Duodenal mucosa (tissue), 2 donors: ENCODE measurements around the gene TTC28.

Experiments used
- H3K27ac ChIP-seq: one replicate; pipeline ENCODE4 v1.7.0; 2013; ENCODE audit warnings: low read depth, low read length
- H3K27me3 ChIP-seq, 2 donors: one replicate each; pipeline ENCODE4 v1.7.0; 2013; ENCODE audit warnings: low read length in 2 of 2, control low read depth in 1 of 2; ENCODE audit not compliant: insufficient read depth in 2 of 2, control insufficient read depth in 1 of 2
- H3K36me3 ChIP-seq, 2 donors: one replicate each; pipeline ENCODE4 v1.7.0; 2013; ENCODE audit warnings: low read length in 2 of 2, control low read depth in 1 of 2; ENCODE audit not compliant: insufficient read depth in 2 of 2, control insufficient read depth in 1 of 2
- H3K4me1 ChIP-seq, 2 donors: one replicate each; pipeline ENCODE4 v1.7.0; 2013; ENCODE audit warnings: low read length in 2 of 2, control low read depth in 1 of 2; ENCODE audit not compliant: insufficient read depth in 2 of 2, control insufficient read depth in 1 of 2
- H3K4me3 ChIP-seq, 2 donors: one replicate each; pipeline ENCODE4 v1.7.0; 2013; ENCODE audit warnings: low read length in 2 of 2, low read depth in 1 of 2
- H3K9ac ChIP-seq, 2 donors: one replicate each; pipeline ENCODE4 v1.7.0; 2013; ENCODE audit warnings: low read length in 2 of 2, low read depth in 1 of 2
- H3K9me3 ChIP-seq, 2 donors: one replicate each; pipeline ENCODE4 v1.7.0; 2013; ENCODE audit warnings: low read length in 2 of 2, control low read depth in 1 of 2; ENCODE audit not compliant: control insufficient read depth in 1 of 2

Gene TTC28

DNA sequence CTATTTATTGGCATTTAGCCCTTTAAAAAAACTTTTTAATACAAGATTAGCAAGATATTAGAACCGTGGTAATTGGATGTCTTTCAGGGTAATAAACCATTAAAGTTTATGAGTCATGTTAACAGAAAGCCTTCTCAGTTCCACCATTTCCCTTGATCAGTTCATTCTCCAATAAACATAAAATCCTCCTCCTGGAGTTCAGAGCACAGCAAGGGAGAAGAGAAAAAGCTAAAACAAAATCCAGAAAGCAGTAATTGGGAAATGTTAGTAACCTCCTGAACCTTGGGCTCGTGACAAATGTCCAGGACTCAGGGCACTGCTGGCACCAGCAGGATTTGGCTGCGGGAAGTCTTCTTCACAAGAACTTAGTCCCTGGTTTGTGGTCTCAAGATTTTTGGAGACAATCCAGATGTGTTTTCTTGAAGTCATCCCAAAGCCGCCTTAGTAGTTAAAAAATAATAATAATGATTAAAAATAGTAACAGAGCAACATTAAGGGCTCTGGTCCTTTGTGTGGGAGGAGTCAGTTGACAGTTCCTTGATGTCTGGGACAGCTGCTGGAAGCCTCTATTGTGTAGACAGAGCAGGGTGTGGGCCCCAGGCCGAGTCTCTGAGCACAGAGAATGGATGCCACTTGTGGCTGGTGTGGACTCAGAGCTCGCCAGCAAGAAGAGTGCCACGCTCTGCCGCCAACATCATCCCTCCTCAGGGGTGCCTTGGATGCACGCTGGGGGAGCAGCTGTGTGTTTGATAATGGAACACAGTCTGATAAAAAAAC lies 717.2 kb downstream of the TTC28 start:
- Histone ChIP-seq H3K4me1 (peaks cover 0 to 7% of the 10 kb centered on the region in 2 donors), H3K9me3 (no peaks in the 10 kb centered on the region), H3K36me3 (no peaks in the 10 kb centered on the region), H3K9ac (no peak overlapping the region), H3K27ac (no peak overlapping the region), H3K27me3 (no peaks in the 10 kb centered on the region), H3K4me3 (no peak overlapping the region)

DNA sequence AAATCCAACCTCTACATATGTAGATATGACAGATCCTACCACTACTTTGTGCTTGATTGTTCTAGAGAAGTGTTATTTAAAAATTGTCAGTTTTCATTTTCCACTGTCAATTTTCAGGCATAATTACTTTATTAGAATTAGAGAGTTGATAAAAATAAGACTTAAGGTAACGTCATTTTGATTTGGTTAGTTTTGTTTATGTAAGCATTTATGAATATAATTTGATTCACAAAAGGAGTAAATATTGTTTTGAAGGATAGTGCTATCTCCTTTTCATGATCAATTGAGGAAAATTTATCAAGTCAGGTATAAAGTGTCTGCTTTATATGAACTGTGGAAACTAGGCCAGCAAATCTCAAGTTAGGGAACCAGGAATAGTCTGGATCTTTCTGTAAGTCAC lies 718.0 kb downstream of the TTC28 start:
- no peak overlapping the region for H3K9ac ChIP-seq
- no peaks in the 10 kb centered on the region for H3K36me3 ChIP-seq
- peaks cover 0 to 7% of the 10 kb centered on the region in 2 donors for H3K4me1 ChIP-seq
- H3K27ac ChIP-seq, result no peak overlapping the region
- H3K4me3 ChIP-seq, result no peak overlapping the region
- no peaks in the 10 kb centered on the region for H3K9me3 ChIP-seq
- no peaks in the 10 kb centered on the region for H3K27me3 ChIP-seq

DNA sequence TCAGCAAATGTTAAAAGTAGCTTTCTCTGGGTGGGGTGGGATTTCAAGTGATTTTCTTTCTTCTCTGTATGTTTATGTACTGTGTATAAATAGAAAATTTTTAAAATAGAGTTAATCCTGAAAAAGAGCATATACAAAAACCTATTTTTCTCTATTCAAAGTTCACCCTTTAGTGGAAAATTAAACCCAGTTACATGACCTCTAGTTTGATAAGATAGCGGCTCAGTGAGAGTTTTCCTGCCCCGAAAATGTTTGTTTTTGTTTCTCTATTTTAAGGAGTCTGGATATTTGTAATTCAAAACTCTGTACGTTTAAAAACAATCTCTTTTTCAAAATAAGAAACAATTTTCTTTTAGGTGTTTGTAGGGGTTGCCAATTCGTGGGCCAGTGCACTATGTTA lies 718.5 kb downstream of the TTC28 start:
- Histone ChIP-seq H3K27me3 (no peaks in the 10 kb centered on the region), H3K27ac (no peak overlapping the region), H3K36me3 (no peaks in the 10 kb centered on the region), H3K4me1 (peaks cover 0 to 7% of the 10 kb centered on the region in 2 donors), H3K9me3 (no peaks in the 10 kb centered on the region), H3K4me3 (no peak overlapping the region), H3K9ac (no peak overlapping the region)

DNA sequence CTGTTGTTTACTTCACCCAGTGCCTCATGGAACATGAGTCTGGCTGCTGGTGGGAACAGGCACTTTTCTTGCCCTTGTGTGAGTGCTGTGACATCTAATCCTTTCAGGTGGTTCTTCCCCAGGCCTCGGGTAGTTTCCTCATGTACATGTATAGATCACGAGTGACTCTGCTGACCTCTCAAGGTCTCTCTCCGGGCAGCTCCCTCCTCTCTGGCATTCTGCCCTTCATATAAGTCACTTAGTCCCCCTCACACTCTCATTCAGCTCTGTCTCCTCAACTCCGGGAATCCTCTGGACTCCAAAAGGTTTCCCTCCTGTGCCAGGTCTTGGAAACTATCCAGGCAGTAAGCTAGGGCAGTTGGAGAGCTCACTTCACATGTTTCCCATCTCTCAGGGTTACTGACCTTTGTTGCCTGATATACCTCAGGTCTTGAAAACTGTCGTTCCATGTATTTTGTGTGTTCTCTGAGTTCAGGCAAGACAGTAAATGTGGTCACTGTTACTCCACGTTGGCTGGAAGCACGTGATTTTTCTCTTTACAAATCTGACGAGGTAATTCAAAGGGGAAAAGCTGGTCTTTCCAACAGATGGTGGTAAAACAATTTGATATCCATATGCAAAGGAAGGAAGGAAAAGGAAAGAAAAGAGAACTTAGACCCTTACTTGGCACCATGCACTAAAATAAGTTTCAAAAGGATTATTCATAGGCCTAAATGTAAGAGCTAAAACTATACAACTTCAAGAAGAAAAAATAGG lies 720.1 kb downstream of the TTC28 start:
- H3K27me3 ChIP-seq, result no peaks in the 10 kb centered on the region
- no peak overlapping the region for H3K27ac ChIP-seq
- H3K9me3 ChIP-seq, result no peaks in the 10 kb centered on the region
- H3K4me1 ChIP-seq, result peaks cover 0 to 7% of the 10 kb centered on the region in 2 donors
- no peak overlapping the region for H3K9ac ChIP-seq
- no peak overlapping the region for H3K4me3 ChIP-seq
- no peaks in the 10 kb centered on the region for H3K36me3 ChIP-seq

DNA sequence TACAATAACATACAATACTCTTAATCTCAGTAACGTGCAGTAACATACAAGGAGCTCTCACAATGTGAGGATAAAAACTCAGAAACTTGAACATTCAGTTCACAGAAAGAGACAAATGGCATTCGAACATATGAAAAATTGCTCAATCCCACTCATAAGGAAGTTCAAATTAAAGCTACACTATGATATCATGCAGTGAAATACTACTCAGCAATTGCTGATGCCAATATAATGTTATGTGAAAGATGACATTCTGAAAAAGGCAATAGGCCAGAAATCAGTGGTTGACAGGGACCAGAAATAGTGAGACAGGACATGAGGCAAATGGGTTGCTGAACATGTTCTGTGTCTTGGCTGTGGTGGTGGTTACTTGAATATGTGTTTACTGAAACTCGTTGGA lies 726.9 kb downstream of the TTC28 start:
- Histone ChIP-seq H3K4me3 (no peak overlapping the region), H3K9ac (no peak overlapping the region), H3K36me3 (no peaks in the 10 kb centered on the region), H3K27ac (no peak overlapping the region), H3K27me3 (no peaks in the 10 kb centered on the region), H3K4me1 (no peaks in the 10 kb centered on the region), H3K9me3 (no peaks in the 10 kb centered on the region)

- H3K9me3 ChIP-seq, result no peaks in the 10 kb centered on the region
- H3K9ac ChIP-seq, result no peak overlapping the region
- no peaks in the 10 kb centered on the region for H3K27me3 ChIP-seq
- no peaks in the 10 kb centered on the region for H3K4me1 ChIP-seq
- H3K4me3 ChIP-seq, result no peak overlapping the region
- no peaks in the 10 kb centered on the region for H3K36me3 ChIP-seq
- H3K27ac ChIP-seq, result no peak overlapping the region
Observed at GRCh38 chr22:27952091-27952490, 727.5 kb downstream of the TTC28 start.

- Histone ChIP-seq H3K36me3 (no peaks in the 10 kb centered on the region), H3K4me1 (no peaks in the 10 kb centered on the region), H3K4me3 (no peak overlapping the region), H3K27me3 (no peaks in the 10 kb centered on the region), H3K9me3 (no peaks in the 10 kb centered on the region), H3K27ac (no peak overlapping the region), H3K9ac (no peak overlapping the region)
Observed at GRCh38 chr22:27949421-27949820, 730.2 kb downstream of the TTC28 start.

GRCh38 chr22:27948569-27948968 lies 731.1 kb downstream of the TTC28 start:
- Histone ChIP-seq H3K27ac (no peak overlapping the region), H3K27me3 (no peaks in the 10 kb centered on the region), H3K4me1 (no peaks in the 10 kb centered on the region), H3K9ac (no peak overlapping the region), H3K36me3 (no peaks in the 10 kb centered on the region), H3K4me3 (no peak overlapping the region), H3K9me3 (no peaks in the 10 kb centered on the region)

- no peak overlapping the region for H3K27ac ChIP-seq
- H3K9ac ChIP-seq, result no peak overlapping the region
- no peaks in the 10 kb centered on the region for H3K9me3 ChIP-seq
- no peaks in the 10 kb centered on the region for H3K27me3 ChIP-seq
- H3K4me3 ChIP-seq, result no peak overlapping the region
- H3K36me3 ChIP-seq, result no peaks in the 10 kb centered on the region
- no peaks in the 10 kb centered on the region for H3K4me1 ChIP-seq
Observed at GRCh38 chr22:27947448-27947847, 732.2 kb downstream of the TTC28 start.

GRCh38 chr22:27941143-27941542 lies 738.5 kb downstream of the TTC28 start:
- Histone ChIP-seq H3K4me3 (no peak overlapping the region), H3K27me3 (no peaks in the 10 kb centered on the region), H3K4me1 (no peaks in the 10 kb centered on the region), H3K36me3 (no peaks in the 10 kb centered on the region), H3K27ac (no peak overlapping the region), H3K9ac (no peak overlapping the region), H3K9me3 (no peaks in the 10 kb centered on the region)
